Lung (tissue), 12 donors: ENCODE results near the gene BCAM. TPM values are rescaled to one million over a fixed set of nuclear protein-coding genes. Genes with fewer than 3 reads are reported as not detected.
"Not testable (repeated sequence)": the region's sequence is repeated elsewhere in the genome, so short reads cannot be mapped to it uniquely, and the experiment has no call there.

Experiments used
- ATAC-seq: fragments of 200-7000 bp; cut with Tn5 transposase; one replicate; pipeline ENCODE4 v1.9.1; 2020; ENCODE audit warnings: moderate number of reproducible peaks; ENCODE audit not compliant: insufficient read depth, low FRiP score
- DNase-seq, 3 donors: peaks; one replicate each; pipeline ENCODE4 v3.0.0-alpha.2; 2013 to 2017
- H3K27ac ChIP-seq, 2 donors: one replicate each; pipeline ENCODE4 v1.5.1; 2013; ENCODE audit warnings: mild to moderate bottlenecking in 2 of 2, moderate library complexity in 2 of 2, control low read depth in 1 of 2, inconsistent platforms in 1 of 2, low read depth in 1 of 2, low read length in 1 of 2
- H3K27me3 ChIP-seq, 3 donors: one replicate each; pipeline ENCODE4 v1.5.1; 2013; ENCODE audit warnings: low read length in 2 of 3; ENCODE audit not compliant: control insufficient read depth in 3 of 3, insufficient read depth in 3 of 3
- H3K36me3 ChIP-seq, 4 donors: one replicate each; pipeline ENCODE4 v1.5.1; 2013; ENCODE audit warnings: low read length in 4 of 4, mild to moderate bottlenecking in 1 of 4, moderate library complexity in 1 of 4; ENCODE audit not compliant: control insufficient read depth in 4 of 4, insufficient read depth in 4 of 4
- H3K4me1 ChIP-seq, 5 donors: one replicate each; pipeline ENCODE4 v1.5.1; 2013; ENCODE audit warnings: low read length in 5 of 5, mild to moderate bottlenecking in 2 of 5, moderate library complexity in 1 of 5; ENCODE audit not compliant: control insufficient read depth in 5 of 5, insufficient read depth in 5 of 5
- H3K4me3 ChIP-seq: one replicate; pipeline ENCODE4 v1.5.1; 2013; ENCODE audit warnings: mild to moderate bottlenecking, control low read depth, moderate library complexity
- H3K9ac ChIP-seq, 2 donors: one replicate each; pipeline ENCODE4 v1.5.1; 2013; ENCODE audit warnings: low read length in 2 of 2, control low read depth in 1 of 2; ENCODE audit not compliant: insufficient read depth in 1 of 2
- H3K9me3 ChIP-seq, 4 donors: one replicate each; pipeline ENCODE4 v1.5.1; 2013; ENCODE audit warnings: low read length in 3 of 4, mild to moderate bottlenecking in 1 of 4, moderate library complexity in 1 of 4; ENCODE audit not compliant: control insufficient read depth in 4 of 4, insufficient read depth in 3 of 4
- CTCF ChIP-seq: IDR thresholded peaks from 2 replicates; pipeline ENCODE4 v1.5.1; 2012; ENCODE audit warnings: mild to moderate bottlenecking; ENCODE audit errors: control extremely low read depth, extremely low read depth
- WGBS, 2 donors: extraction: QIAGEN DNeasy Blood & Tissue Kit; methylation state at CpG; one replicate each; pipeline ENCODE4 v1.1.7; 2013; 5-methylcytosine and 5-hydroxymethylcytosine counted together
- polyA plus RNA-seq, 2 donors: library from polyadenylated mRNA; stranded (reverse); fragments of 200-250 nt; gene quantifications; one replicate each; pipeline ENCODE4 v1.2.1, GENCODE V29; 2013
- total RNA-seq, 2 donors: library from RNA; depleted of rRNA in 1 of 2; stranded (reverse); fragments of >200 nt in 1 of 2; gene quantifications; one replicate each; pipeline ENCODE4 v1.2.1, GENCODE V29; 2014 to 2021
- donor health status: control.
- donor health status: control.
- donor health status: Bipolar disorder and iron deficiency.
- donor health status: healthy.
- donor health status: DM: yes; HTN: yes; CAD: no.

Gene BCAM
- total and polyA plus RNA-seq, 4 donors = 59.2 to 225 (median 185) TPM

DNA sequence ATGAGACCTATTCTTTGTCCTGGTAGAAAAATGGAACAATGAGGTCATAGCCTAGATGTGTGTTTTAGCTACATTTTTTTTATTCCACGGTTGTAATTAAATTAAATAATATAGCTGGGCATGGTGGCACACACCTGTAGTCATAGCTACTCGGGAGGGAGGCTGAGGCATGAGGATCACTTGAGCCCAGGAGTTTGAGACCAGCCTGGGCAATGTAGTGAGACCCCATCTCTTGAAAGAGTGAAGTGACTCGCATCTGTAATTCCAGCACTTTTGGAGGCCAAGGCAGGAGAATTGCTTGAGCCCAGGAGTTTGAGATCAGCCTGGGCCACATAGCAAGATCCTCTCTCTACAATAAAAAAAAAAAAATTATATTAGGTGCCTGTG lies 43.0 kb upstream of the BCAM start:
- WGBS, 2 donors = 84 to 91% methylated on average over 3 of the region's 3 CpGs
- TF ChIP-seq CTCF = no peak
- H3K27me3 ChIP-seq = no peaks in the 10 kb centered on the region
- H3K4me1 ChIP-seq = peaks cover 0 to 1% (median 0%) of the 10 kb centered on the region in 5 donors
- DNase-seq = no peak
- H3K9ac ChIP-seq = no peak overlapping the region
- no peaks in the 10 kb centered on the region for H3K36me3 ChIP-seq
- H3K9me3 ChIP-seq = no peaks in the 10 kb centered on the region
- no peak overlapping the region for H3K4me3 ChIP-seq
- ATAC-seq = no peak
- no peak overlapping the region for H3K27ac ChIP-seq

- Histone ChIP-seq H3K4me1 (peaks cover 0 to 1% (median 0%) of the 10 kb centered on the region in 5 donors), H3K36me3 (no peaks in the 10 kb centered on the region), H3K9ac (no peak overlapping the region), H3K9me3 (no peaks in the 10 kb centered on the region), H3K27ac (no peak overlapping the region), H3K4me3 (no peak overlapping the region), H3K27me3 (no peaks in the 10 kb centered on the region)
- DNase-seq (no peak), ATAC-seq (no peak)
- 69 to 76% methylated on average over 11 of the region's 11 CpGs for whole genome bisulfite sequencing, 2 donors
- TF ChIP-seq CTCF = no peak
Observed at GRCh38 chr19:44767295-44768180, 41.4 kb upstream of the BCAM start.

DNA sequence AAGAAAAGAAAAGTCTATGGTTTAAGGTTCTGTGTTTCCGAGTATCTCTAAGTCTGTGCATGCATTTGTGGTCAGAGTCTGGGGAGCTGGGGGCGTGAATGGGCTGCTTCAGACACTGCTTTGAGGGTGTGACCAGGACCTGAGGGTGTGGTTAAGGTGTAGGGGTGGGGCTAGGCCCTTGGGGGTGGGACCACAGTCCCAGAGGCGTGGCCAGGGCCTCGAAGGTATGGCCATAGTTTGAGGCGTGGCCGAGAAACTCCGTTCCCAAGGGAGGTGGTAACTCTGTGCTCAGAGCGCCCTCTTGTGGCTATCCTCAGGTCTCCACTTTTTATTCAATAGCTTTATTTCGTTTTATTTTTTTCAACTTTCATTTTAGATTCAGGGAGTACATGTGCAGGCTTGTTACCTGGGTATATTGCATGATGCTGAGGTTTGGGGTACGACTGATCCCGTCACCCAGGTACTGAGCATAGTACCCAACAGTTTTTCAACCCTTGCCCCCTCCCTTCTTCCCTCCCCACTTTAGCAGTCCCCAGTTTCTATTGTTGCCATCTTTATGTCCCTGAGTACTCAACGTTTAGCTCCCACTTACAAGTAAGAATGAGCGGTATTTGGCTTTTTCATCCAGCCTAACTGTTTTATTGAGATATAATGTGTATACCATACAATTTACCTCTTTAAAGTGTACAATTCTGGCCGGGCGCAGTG lies 38.2 kb upstream of the BCAM start:
- H3K4me3 ChIP-seq = no peak overlapping the region
- TF ChIP-seq CTCF = peak; percentile 95
- H3K9ac ChIP-seq = no peak overlapping the region
- no peak overlapping the region for H3K27ac ChIP-seq
- peaks cover 0 to 15% (median 0%) of the 10 kb centered on the region in 5 donors for H3K4me1 ChIP-seq
- H3K36me3 ChIP-seq = no peaks in the 10 kb centered on the region
- ATAC-seq (peak; percentile 99), DNase-seq (peak; percentile 90 to 93 (median 91))
- H3K9me3 ChIP-seq = no peaks in the 10 kb centered on the region
- WGBS, 2 donors = 18% methylated on average over 15 of the region's 15 CpGs
- no peaks in the 10 kb centered on the region for H3K27me3 ChIP-seq

DNA sequence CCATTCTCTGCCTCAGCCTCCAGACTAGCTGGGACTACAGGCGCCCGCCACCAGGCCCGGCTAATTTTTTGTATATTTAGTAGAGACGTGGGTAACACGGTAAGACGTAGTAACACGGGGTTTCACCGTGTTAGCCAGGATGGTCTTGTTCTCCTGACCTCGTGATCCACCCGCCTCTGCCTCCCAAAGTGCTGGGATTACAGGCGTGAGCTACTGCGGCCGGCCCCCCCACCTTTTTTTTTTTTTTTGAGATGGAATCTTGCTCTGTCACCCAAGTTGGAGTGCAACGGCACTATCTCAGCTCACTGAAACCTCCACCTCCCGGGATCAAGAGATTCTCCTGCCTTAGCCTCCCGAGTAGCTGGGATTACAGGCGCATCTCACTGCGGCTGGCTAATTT lies 36.8 kb upstream of the BCAM start:
- not testable (repeated sequence) for H3K36me3 ChIP-seq, ATAC-seq, H3K4me3 ChIP-seq, H3K27ac ChIP-seq, H3K27me3 ChIP-seq, DNase-seq, H3K9me3 ChIP-seq, H3K9ac ChIP-seq
- H3K4me1 ChIP-seq = peaks cover 0 to 15% (median 1%) of the 10 kb centered on the region in 5 donors
- WGBS, 2 donors = 84 to 92% methylated on average over 14 to 18 of the region's 18 CpGs
